Panc1 (cell line): Measurements from ENCODE around the gene PCBP2.

Experiments
- POLR2AphosphoS5 ChIP-seq: IDR thresholded peaks from 2 replicates; pipeline ENCODE4 v1.6.1; 2012; ENCODE audit warnings: mild to moderate bottlenecking, low read depth, low read length, moderate library complexity
- SIN3A ChIP-seq: IDR thresholded peaks from 2 replicates; pipeline ENCODE4 v1.6.1; 2012; ENCODE audit warnings: low read depth, mild to moderate bottlenecking, low read length, moderate library complexity, borderline replicate concordance; ENCODE audit not compliant: insufficient read depth
- TCF7L2 ChIP-seq: IDR thresholded peaks from 2 replicates; pipeline ENCODE4 v1.6.1; 2011; ENCODE audit warnings: mild to moderate bottlenecking, low read depth, low read length, inconsistent platforms
- TF ChIP-seq, protein P1 (sequence below): fragments of 450-650 bp; IDR thresholded peaks from 2 replicates; pipeline ENCODE4 v1.5.1; 2017; ENCODE audit warnings: mild to moderate bottlenecking
- TF ChIP-seq, protein P2 (sequence below), 2 experiments: IDR thresholded peaks; 2 replicates each; pipeline ENCODE4 v1.6.1; 2011 to 2012; ENCODE audit warnings: low read depth in 2 of 2, control low read depth in 1 of 2, low read length in 1 of 2, mild to moderate bottlenecking in 1 of 2, moderate library complexity in 1 of 2; ENCODE audit not compliant: insufficient read depth in 1 of 2

DNA sequence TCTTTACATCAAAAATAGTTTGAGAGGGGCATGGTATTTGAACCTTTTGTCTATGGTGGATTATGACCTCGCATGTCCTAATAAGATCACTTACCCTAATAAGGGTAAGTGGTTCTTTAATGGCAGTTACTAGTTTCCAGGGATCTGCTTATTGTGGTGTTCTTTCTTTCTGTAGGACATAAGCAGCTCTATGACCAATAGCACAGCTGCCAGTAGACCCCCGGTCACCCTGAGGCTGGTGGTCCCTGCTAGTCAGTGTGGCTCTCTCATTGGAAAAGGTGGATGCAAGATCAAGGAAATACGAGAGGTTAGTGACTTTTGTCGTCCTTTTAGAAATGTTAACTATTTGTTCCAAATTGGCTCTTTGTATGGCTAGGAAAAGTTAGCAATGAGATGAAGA is 7.2 kb downstream of the PCBP2 start:
- TF ChIP-seq POLR2AphosphoS5 (peak; percentile 31; the same call in 1 of the 2 replicates), TCF7L2 (no peak), SIN3A (no peak)
- TF ChIP-seq, protein P1, sequence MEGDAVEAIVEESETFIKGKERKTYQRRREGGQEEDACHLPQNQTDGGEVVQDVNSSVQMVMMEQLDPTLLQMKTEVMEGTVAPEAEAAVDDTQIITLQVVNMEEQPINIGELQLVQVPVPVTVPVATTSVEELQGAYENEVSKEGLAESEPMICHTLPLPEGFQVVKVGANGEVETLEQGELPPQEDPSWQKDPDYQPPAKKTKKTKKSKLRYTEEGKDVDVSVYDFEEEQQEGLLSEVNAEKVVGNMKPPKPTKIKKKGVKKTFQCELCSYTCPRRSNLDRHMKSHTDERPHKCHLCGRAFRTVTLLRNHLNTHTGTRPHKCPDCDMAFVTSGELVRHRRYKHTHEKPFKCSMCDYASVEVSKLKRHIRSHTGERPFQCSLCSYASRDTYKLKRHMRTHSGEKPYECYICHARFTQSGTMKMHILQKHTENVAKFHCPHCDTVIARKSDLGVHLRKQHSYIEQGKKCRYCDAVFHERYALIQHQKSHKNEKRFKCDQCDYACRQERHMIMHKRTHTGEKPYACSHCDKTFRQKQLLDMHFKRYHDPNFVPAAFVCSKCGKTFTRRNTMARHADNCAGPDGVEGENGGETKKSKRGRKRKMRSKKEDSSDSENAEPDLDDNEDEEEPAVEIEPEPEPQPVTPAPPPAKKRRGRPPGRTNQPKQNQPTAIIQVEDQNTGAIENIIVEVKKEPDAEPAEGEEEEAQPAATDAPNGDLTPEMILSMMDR: no peak
- TF ChIP-seq, protein P2, sequence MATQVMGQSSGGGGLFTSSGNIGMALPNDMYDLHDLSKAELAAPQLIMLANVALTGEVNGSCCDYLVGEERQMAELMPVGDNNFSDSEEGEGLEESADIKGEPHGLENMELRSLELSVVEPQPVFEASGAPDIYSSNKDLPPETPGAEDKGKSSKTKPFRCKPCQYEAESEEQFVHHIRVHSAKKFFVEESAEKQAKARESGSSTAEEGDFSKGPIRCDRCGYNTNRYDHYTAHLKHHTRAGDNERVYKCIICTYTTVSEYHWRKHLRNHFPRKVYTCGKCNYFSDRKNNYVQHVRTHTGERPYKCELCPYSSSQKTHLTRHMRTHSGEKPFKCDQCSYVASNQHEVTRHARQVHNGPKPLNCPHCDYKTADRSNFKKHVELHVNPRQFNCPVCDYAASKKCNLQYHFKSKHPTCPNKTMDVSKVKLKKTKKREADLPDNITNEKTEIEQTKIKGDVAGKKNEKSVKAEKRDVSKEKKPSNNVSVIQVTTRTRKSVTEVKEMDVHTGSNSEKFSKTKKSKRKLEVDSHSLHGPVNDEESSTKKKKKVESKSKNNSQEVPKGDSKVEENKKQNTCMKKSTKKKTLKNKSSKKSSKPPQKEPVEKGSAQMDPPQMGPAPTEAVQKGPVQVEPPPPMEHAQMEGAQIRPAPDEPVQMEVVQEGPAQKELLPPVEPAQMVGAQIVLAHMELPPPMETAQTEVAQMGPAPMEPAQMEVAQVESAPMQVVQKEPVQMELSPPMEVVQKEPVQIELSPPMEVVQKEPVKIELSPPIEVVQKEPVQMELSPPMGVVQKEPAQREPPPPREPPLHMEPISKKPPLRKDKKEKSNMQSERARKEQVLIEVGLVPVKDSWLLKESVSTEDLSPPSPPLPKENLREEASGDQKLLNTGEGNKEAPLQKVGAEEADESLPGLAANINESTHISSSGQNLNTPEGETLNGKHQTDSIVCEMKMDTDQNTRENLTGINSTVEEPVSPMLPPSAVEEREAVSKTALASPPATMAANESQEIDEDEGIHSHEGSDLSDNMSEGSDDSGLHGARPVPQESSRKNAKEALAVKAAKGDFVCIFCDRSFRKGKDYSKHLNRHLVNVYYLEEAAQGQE (IDR thresholded peaks at IDR 0.05; ENCODE audit: insufficient read depth in 1 of 2, low read depth in 2 of 2, low read length in 1 of 2): no peak
